Loucy (cell line): Measurements from ENCODE around the gene CBARP.

Experiments used
- H2AFZ ChIP-seq: fragments of 200-600 bp; sonication (generic); 2 replicates; pipeline ENCODE4 v1.6.0; 2016; ENCODE audit warnings: antibody characterized with exemption, mild to moderate bottlenecking, low read length, moderate library complexity
- H3F3A ChIP-seq: fragments of 200-600 bp; 2 replicates; pipeline ENCODE4 v1.6.0; 2016; ENCODE audit warnings: antibody characterized with exemption, low read depth, mild to moderate bottlenecking
- H3K27me3 ChIP-seq: fragments of 200-600 bp; sonication (generic); 2 replicates; pipeline ENCODE4 v1.6.1; 2014; ENCODE audit warnings: low read length, mild to moderate bottlenecking; ENCODE audit not compliant: insufficient read depth, poor library complexity, severe bottlenecking
- H3K36me3 ChIP-seq: fragments of 200-600 bp; sonication (generic); 2 replicates; pipeline ENCODE4 v1.6.1; 2016; ENCODE audit warnings: low read length; ENCODE audit not compliant: insufficient read depth
- H3K4me1 ChIP-seq: fragments of 200-600 bp; sonication (generic); 2 replicates; pipeline ENCODE4 v1.5.1; 2014; ENCODE audit warnings: low read length, mild to moderate bottlenecking; ENCODE audit not compliant: insufficient read depth, poor library complexity, severe bottlenecking
- H3K4me2 ChIP-seq: fragments of 200-600 bp; sonication (generic); 2 replicates; pipeline ENCODE4 v1.6.0; 2014; ENCODE audit warnings: antibody characterized with exemption, low read length, low read depth, mild to moderate bottlenecking; ENCODE audit not compliant: poor library complexity, severe bottlenecking
- H3K4me3 ChIP-seq: fragments of 200-600 bp; sonication (generic); 2 replicates; pipeline ENCODE4 v1.5.1; 2014; ENCODE audit warnings: low read length, mild to moderate bottlenecking, mixed read lengths; ENCODE audit not compliant: poor library complexity, severe bottlenecking
- H3K79me2 ChIP-seq: fragments of 200-600 bp; sonication (generic); 2 replicates; pipeline ENCODE4 v1.6.1; 2014; ENCODE audit warnings: low read length; ENCODE audit not compliant: insufficient read depth
- H3K9ac ChIP-seq: fragments of 200-600 bp; sonication (generic); 2 replicates; pipeline ENCODE4 v1.6.0; 2014; ENCODE audit warnings: mild to moderate bottlenecking, low read depth, low read length, moderate library complexity; ENCODE audit not compliant: poor library complexity, severe bottlenecking
- H3K9me2 ChIP-seq: fragments of 200-600 bp; sonication (generic); replicated peaks from 2 replicates; pipeline ENCODE4 v1.6.1; 2016; ENCODE audit warnings: low read depth, low read length, mixed read lengths
- H3K9me3 ChIP-seq: fragments of 200-600 bp; sonication (generic); 2 replicates; pipeline ENCODE4 v1.6.1; 2014; ENCODE audit warnings: mild to moderate bottlenecking, antibody characterized with exemption, low read length, low read depth; ENCODE audit not compliant: insufficient read depth
- H4K20me1 ChIP-seq: fragments of 200-600 bp; sonication (generic); 2 replicates; pipeline ENCODE4 v1.6.0; 2014; ENCODE audit warnings: antibody characterized with exemption, low read length, mild to moderate bottlenecking; ENCODE audit not compliant: insufficient read depth, poor library complexity, severe bottlenecking
- EZH2phosphoT487 ChIP-seq: fragments of 200-600 bp; IDR thresholded peaks from 2 replicates; pipeline ENCODE4 v1.6.1; 2018; ENCODE audit warnings: antibody characterized with exemption, mild to moderate bottlenecking, moderate library complexity, borderline replicate concordance
- TF ChIP-seq, protein P1 (sequence below): fragments of 200-600 bp; sonication (generic); conservative IDR thresholded peaks from 2 replicates; pipeline ENCODE4 v1.5.1; 2014; ENCODE audit warnings: mild to moderate bottlenecking, antibody characterized with exemption, low read length

The CBARP gene

DNA sequence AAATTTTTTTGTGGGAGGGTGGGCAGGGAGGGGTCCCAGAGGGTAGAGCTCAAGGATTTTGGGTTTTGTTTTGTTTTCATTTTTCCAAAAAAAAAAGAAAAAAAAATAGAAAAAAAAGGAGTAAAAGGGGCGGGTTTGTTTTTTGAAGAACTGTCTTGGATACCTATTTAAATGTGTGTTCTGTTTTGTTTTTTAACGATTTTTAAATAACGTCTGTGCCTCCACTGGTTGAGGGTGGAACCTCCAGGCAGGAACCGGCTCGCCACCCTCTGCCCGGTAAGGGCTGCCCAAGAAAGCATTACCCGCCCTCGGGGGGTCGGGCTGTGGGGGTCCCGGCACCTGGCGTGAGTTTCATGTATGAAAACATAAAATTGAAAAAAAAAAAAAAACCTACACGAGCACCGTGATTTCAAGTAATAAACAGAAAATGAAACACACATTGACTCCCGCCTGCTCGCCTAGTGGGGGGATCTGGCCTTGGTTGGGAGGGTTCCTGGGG lies 21.0 kb upstream of the CBARP start:
- TF ChIP-seq, protein P1, sequence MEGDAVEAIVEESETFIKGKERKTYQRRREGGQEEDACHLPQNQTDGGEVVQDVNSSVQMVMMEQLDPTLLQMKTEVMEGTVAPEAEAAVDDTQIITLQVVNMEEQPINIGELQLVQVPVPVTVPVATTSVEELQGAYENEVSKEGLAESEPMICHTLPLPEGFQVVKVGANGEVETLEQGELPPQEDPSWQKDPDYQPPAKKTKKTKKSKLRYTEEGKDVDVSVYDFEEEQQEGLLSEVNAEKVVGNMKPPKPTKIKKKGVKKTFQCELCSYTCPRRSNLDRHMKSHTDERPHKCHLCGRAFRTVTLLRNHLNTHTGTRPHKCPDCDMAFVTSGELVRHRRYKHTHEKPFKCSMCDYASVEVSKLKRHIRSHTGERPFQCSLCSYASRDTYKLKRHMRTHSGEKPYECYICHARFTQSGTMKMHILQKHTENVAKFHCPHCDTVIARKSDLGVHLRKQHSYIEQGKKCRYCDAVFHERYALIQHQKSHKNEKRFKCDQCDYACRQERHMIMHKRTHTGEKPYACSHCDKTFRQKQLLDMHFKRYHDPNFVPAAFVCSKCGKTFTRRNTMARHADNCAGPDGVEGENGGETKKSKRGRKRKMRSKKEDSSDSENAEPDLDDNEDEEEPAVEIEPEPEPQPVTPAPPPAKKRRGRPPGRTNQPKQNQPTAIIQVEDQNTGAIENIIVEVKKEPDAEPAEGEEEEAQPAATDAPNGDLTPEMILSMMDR: no peak
- TF ChIP-seq EZH2phosphoT487: no peak
- H3K4me2 ChIP-seq: peak overlapping the region; percentile 92
- H3F3A ChIP-seq: 0 out of 2 replicates have a peak, but pooled peaks cover 8% of the 10 kb centered on the region
- peaks cover 54% of the 10 kb centered on the region for H3K79me2 ChIP-seq
- H3K4me3 ChIP-seq: peak overlapping the region; percentile 61
- no peaks in the 10 kb centered on the region for H3K9me2 ChIP-seq
- peaks cover 42% of the 10 kb centered on the region; the same call in 1 of the 2 replicates for H3K36me3 ChIP-seq
- H2AFZ ChIP-seq: no peak overlapping the region
- peaks cover 37% of the 10 kb centered on the region for H3K4me1 ChIP-seq
- peaks cover 63% of the 10 kb centered on the region for H4K20me1 ChIP-seq
- no peaks in the 10 kb centered on the region for H3K9me3 ChIP-seq
- peak overlapping the region; percentile 60 for H3K9ac ChIP-seq
- no peaks in the 10 kb centered on the region for H3K27me3 ChIP-seq

DNA sequence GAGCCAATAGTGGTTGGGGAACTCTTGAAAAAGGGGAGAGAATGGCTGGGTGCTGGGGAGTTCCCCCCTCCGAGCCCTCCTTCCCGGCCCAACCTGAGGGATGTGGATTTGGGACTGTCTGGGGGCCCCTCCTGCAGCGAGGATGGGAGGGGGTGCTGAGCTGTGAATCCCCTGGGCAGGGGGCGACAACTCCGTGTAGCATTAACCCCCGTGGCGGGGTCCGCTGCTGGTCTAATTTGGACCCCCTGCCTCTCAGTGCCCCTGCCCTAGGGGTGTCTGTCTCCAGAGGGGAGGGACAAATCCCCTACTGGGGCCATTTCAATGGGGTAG lies 20.3 kb upstream of the CBARP start:
- Histone ChIP-seq H3K9me3 (no peaks in the 10 kb centered on the region), H3K9me2 (no peaks in the 10 kb centered on the region), H3K36me3 (peaks cover 42% of the 10 kb centered on the region; the same call in 1 of the 2 replicates), H3K4me2 (no peak overlapping the region), H3K79me2 (peaks cover 60% of the 10 kb centered on the region), H3F3A (0 out of 2 replicates have a peak, but pooled peaks cover 8% of the 10 kb centered on the region), H3K4me1 (peaks cover 44% of the 10 kb centered on the region), H3K4me3 (no peak overlapping the region), H2AFZ (no peak overlapping the region), H4K20me1 (peaks cover 69% of the 10 kb centered on the region), H3K9ac (no peak overlapping the region), H3K27me3 (no peaks in the 10 kb centered on the region)
- TF ChIP-seq, protein P1: no peak
- no peak for TF ChIP-seq EZH2phosphoT487

DNA sequence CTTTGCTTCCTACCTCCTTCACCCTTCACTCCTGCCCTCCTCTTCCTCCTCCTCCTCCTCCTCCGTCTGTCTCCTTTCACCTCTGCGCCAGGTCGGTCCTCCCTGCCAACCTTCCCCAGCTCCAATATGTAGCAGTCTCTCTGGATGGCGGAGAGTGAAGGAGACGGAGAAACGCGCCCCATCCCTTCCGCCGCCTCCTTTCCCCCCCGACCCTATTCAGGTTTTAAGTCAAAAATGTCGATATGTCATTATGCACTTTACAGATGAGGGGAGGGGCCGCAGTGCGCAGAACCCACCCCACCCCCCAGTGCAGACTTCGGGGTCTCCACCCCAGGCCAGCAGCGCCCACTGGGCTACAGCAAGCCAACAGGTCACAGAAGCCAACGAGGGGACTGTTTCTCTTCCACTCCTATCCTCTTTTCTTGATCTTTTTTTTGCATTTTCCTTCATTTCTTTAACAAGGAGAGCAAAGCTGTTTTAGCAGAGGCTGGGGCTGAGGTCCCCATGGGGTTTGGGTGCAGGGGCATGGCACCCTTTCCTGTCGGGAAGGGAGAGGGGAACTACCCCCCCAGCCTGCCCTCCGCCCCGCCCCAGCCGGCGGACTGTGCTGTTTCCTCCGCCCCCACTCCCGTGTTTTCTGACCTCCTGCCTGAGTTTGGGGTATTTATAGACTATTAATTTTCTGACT lies 19.8 kb upstream of the CBARP start:
- TF ChIP-seq EZH2phosphoT487: no peak
- TF ChIP-seq, protein P1: no peak
- Histone ChIP-seq H3K4me1 (peaks cover 44% of the 10 kb centered on the region), H3F3A (0 out of 2 replicates have a peak, but pooled peaks cover 8% of the 10 kb centered on the region), H2AFZ (no peak overlapping the region), H3K36me3 (peaks cover 42% of the 10 kb centered on the region; the same call in 1 of the 2 replicates), H3K9ac (no peak overlapping the region), H3K4me2 (no peak overlapping the region), H4K20me1 (peaks cover 73% of the 10 kb centered on the region), H3K27me3 (no peaks in the 10 kb centered on the region), H3K4me3 (no peak overlapping the region), H3K79me2 (peaks cover 65% of the 10 kb centered on the region), H3K9me3 (no peaks in the 10 kb centered on the region), H3K9me2 (no peaks in the 10 kb centered on the region)
